Measurements from ENCODE around the gene SKIDA1.

Gene SKIDA1

DNA sequence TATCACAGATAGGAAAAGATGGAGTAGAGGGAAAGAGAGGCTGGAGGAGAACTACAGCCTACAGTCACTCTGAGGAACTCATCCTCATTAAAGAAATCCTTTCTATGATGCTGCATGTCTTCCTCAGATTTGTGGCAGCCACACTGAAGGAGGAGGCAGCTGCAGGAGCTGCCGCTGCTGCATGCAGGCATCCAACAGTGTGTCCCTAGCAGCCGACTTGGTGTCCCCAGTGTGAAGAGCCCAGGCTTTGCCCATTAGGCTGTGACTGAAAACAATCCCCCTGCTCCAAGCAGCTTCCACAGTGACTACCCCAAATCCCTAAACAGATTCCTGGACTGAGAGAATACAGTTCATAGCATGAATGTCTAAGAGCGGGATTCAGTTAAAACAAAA is 23.1 kb downstream of the SKIDA1 start:
- H3K4me3 ChIP-seq (ENCODE audit: low read depth, low read length), result no peak overlapping the region

DNA sequence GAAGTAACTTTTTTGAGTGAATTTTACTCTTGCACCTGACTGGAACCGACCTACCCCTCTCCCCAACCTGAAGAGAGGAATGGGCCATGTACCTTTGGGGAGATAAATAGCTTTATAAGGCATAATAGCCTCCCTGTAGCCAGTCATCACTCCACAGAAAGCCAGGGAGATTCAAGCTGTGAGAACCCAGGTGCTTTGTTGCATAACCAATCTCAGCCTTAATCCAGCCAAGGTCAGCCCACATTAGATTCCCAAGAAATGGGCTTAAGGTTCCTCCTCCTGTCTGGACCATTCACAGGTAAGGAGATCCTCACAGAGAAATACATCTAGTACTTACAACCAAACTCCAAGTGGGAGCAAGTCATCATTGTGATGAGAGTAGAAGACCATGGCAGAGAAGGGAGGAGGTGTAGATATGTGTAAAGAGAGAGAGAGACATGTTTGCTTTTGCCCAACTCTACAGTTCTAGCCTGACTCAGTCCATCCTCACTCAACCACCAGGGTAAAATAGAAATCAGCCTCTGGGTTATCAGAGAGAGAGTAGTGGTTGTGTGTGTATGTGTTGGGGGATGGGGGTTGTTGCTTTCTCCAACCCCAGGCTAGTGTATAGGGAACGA is 23.6 kb downstream of the SKIDA1 start:
- H3K4me3 ChIP-seq (ENCODE audit: low read depth, low read length), result no peak overlapping the region

DNA sequence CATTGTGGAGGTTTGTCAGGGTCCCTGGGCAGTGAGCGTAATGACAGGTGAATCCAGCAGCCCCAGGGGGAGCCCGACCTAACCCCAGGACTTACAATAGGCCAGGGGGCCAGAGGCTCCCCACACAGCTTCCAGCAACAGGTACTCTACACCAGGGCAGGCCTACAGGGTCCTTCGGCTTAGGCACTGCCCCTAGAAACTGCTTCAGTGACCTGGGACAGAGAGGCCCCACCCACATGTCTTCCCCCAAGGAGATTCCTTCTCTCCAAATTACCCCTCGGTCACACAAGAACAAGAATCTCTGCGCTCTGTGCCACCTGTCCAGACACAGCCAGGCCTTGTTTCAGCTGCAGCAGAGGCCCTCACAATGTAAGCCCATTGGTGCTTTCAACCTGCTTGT is 24.4 kb downstream of the SKIDA1 start:
- no peak overlapping the region for H3K4me3 ChIP-seq (ENCODE audit: low read depth, low read length)

DNA sequence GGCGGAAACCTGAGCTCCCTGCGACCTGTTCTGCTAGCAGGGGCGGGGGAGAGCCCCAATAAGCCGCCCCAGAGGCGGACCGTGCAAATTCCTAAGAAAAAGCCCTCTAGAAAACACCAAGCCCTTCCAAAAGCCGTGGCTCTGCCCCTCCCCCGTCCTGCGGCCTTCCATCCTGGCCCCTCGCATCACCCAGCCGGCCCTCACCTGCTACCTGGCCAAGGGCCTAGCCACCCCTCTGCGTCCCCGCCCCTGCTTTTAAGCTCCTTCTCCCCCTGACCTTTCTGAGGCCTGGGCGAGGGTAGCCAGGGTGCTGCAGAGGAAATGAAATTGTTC is 24.9 kb downstream of the SKIDA1 start:
- no peak overlapping the region for H3K4me3 ChIP-seq (ENCODE audit: low read depth, low read length)

DNA sequence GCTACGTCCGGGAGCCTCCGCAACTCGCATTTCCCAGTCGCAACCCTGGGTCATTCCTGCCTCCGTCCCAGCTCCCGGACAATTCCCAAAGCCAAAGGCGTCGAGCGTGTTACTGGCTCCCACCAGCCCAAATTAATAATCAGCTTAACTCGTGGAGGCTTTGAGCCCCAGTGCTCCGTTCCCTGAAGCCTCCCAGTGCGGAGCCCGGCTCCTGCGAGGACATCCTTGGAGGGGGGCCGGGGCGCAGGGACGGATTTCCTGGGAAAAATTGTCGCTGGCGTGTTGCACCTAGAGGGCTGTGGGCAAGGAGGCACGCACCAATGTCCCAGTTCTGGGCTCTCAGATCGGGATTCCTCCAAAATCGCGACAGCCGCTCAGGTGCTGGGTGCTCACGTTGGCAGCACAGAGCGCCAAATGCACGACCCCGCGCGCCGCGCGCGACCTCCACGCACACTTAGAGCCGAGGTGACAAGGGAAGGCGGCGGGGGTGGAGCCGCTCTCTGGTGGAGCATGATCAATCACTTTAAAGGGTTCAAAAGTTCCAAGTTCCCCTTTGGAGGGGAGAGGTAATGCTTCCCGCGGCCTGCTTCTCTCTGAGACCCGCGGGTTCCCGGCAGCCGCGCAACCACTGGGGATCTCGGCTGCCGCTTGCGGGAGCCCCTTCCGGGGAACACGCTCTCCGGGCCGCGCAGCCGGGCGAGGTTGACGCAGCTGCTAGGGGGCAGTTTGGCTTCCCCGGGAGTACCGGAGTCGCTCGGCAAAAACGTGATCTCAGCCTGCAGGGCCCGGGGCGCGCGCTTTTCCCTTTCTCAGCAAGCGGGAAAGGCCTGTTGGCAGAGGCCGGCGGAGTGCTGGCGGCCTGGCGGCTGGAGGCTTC is 25.5 kb downstream of the SKIDA1 start:
- H3K4me3 ChIP-seq (ENCODE audit: low read depth, low read length), result peak overlapping the region; percentile 25

DNA sequence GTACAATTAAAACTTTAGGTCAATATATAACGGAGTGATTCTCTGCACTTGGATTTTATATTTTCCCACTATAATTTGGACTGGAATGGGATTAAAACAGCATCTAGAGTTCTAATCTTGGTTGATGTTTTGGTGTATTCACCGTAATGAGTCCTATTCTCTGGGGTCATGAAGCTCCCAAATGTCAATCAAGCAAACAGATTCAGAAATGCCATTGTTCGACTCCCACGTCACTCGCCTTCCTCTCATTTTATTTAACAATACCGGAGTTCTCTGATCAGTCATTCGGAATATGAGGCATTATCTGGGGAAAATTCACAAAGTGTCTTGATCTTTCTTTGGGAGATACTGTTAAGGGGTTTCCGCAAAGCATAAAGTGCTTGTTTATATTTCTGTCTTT is 26.5 kb downstream of the SKIDA1 start:
- no peak overlapping the region for H3K4me3 ChIP-seq (ENCODE audit: low read depth, low read length)

DNA sequence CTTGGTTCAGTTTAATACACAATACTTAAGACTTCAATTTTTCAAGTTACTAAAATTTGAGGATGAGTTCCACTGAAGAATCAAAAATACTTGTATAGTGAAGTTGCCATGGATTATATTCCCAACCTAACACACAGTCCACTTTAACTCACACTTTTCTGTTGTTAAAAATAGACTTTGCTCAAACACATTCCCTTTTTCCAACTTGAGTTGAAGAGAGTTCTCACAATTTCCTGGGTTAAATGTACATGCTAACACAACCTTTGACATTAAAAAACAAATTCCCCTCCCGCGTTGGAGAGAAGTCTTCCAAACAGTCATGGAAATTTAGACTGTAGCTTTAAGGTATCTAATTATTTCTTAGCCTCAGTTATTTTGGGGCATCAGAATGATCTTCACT is 27.1 kb downstream of the SKIDA1 start:
- no peak overlapping the region for H3K4me3 ChIP-seq (ENCODE audit: low read depth, low read length)

DNA sequence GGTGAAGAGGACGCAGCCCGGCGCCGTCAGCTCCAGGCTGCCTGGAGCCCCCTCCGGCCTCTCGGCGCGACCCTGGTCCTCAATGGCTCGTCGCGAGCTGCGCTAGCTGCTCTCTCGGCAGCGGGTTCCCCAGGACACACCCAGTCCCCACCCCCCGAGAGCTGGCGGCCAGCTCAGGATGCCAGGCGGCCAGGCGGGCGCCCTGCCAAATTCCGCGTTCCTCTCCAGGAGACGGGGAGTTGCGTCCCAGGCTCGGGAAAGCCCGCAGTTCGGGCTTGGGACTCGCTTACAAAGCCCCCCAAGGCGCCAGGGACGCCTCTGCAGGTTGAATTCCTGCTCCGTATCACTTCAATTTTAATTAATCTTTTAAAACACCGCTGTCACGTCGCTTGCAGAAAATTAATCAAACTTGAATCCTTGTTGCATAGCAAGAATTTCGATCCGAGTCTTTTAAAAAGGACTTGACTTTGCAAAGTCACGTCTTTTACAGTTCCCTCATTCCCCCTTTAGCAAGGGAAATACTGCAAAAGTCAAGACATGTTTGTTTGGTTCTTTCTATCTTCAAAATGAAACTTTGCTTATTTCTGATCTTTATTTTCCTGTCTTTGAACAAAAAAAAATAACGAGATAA is 28.2 kb downstream of the SKIDA1 start:
- H3K4me3 ChIP-seq (ENCODE audit: low read depth, low read length), result peak overlapping the region; percentile 75

DNA sequence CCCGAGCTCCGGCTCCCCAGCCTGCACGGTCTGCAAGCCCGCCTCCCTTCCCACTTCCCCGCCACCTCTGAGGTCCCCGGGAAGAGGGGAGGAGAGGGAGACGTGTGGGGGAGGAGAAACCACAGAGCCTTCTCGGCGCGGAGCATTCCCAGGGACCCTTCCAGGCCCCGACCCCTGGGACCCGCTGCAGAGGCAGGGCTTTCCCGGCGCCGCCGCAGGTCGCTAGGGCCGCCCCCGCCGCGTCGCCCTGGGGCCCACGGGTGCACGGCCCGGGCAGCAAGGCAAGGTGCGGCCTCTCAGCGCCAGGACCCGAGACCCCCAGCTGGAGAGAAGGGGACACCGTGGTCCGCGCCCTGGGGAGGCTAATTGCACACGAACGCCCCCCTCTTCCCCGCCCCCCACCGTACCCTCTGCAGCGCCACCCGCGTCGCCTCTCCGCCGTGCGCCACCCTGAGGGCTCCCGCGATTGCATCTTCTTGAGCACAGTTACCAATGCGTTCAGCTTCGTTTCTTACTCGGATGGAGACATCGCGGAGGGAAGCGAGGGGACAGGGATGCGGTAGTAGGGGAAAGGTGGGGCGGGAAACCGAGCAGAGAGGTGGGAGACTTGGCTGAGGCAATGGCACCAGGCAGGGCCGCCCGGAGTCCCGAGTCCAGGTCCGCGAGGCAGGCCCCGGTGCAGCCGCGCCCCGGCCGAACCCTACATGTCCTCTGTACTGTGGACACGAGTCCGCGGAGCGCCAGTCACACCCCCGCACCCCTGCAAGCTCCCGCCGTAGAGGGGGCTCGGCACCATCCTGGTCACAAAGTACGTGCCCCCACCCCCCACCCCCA is 28.9 kb downstream of the SKIDA1 start:
- peak overlapping the region; percentile 75 for H3K4me3 ChIP-seq (ENCODE audit: low read depth, low read length)

DNA sequence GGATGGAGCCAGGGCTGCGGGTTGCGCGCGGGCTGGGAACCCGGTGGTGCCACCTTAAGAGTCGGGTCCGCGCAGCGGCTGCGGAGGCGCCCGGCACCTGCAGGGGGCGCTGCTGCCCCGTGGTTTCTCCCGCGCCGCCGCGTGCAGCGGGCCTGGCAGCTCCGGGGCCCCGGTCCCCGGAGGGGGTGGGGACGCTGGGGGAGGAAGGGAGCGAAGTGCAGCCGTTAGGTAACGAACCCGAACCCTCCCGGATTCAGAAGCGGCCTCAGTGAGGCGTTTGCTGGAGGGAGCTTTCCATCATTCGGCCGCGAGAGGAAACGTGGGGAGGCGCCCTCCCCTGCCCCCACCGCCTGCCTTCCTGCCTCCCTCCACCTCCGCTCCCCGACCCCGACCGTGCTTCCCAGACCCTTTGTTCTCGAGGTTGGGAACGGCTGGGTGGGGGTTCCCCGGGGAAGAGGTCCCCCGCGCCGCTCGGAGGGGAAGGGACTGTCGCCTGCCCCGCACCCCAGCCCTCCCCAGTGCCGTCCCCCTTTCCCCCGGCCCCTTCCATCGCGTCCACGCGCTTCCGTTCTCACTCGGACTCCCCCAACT is 29.6 kb downstream of the SKIDA1 start:
- H3K4me3 ChIP-seq (ENCODE audit: low read depth, low read length), result peak overlapping the region; percentile 75

DNA sequence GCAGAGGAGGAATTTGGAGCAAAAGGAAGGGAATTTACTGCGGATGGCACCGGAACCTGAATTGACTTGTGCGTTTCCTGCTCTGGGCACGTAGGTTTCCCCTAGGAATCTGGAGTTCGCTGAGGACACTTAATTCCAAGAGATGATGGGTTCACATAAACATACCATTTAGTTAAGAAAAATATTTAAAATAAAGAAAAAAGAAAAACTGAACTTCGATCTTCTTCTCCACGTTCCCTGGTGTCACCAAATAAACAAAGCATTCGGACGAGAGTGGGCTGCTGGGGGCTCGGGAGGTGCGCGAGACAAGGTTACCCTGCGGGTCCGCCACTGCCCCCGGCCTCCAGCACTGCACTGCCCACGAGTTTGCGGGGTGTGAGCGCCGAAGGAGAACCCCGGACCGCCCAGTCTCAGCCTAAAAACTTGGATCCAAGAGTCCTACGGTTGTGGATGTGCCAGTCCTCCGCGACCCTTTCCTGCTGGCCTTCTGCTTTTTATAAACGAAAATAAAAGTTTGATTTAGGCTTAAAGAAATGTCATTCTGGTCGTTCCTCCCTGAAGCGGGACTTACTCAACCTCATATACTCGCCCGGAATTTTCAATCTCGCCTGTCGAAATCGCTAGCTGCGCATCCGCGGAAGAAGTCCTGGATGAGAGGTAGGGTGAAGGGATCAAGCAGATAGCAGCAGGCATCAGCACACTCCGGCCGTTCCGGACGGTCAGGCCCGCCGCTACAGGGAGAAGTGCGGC is 30.3 kb downstream of the SKIDA1 start:
- H3K4me3 ChIP-seq (ENCODE audit: low read depth, low read length), result peak overlapping the region; percentile 75

DNA sequence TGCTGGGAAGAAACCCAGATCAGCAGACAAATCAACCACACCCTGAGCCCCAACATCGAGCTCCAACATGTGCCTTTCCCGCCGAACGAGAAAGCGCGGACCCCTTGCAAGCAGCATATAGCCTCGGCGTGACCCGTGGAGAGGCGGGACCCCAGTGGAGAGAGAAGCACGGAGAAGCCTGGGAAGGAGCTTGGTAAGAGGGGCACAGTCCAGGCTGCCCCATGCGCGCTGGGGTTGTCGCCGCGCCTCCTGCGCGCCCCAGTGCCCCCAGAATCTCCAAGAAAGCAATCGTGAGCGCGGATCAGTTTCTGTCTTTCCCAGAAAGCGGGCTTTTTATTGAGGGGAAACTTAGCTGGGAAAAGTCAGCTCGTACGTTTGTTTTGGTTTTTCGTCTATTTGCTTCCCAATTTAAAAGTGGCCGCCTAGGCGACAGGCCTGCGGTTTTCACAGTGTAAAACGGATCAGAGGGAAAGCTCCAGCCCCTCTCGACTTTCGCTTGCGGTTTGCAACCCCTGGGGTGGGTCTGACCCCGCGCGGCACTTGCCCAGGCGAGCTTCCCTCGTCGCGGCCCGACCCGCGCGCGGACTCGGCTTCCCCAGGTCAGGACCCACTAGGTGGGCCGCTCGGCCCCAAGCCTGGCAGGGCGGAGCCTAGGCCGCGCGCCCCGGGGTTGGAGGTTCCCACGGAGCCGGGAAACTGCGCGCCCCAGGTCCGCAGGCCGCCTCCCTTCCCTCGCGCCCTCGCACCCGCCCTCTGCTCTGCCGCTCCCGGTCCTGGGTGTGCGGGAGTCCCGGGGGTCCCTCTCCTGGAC is 31.1 kb downstream of the SKIDA1 start:
- peak overlapping the region; percentile 75 for H3K4me3 ChIP-seq (ENCODE audit: low read depth, low read length)

DNA sequence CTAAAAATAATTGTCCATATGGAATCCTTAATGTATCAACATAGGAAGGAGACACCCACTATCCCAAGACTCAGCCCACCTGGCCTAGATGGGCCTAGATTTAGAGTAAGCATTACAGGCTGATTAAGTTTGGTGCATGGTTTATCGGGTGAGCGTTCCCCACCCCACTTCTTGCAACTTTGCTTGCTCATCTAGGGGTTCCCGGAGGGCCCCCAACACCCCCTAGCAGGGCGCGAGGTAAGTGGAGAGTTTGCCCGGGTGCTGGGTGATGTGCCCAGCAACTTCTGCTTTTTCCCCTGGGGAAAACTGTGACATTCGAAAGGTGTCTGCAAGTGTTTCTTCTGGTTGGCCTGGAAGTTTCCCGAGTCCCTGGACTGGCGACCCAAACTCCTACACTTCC is 31.7 kb downstream of the SKIDA1 start:
- peak overlapping the region; percentile 4 for H3K4me3 ChIP-seq (ENCODE audit: low read depth, low read length)

DNA sequence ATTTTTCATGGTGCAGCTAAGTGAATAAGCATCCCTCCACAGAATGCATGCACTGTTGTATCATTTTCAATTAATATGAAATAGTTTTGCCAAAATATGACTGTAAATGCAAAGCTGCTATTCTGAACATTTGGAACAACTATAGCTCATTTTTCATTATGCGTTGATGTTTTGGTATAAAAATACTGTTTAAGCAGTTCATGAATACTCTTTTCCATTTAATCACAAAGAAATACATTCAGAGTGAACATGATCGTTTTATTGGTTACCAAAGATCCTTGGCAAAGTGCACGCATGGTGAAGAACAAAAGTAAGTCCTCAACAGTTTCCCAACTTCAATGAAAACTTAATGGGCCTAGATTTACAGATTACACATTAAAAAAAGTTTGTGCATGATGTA is 33.1 kb downstream of the SKIDA1 start:
- H3K4me3 ChIP-seq (ENCODE audit: low read depth, low read length), result no peak overlapping the region

DNA sequence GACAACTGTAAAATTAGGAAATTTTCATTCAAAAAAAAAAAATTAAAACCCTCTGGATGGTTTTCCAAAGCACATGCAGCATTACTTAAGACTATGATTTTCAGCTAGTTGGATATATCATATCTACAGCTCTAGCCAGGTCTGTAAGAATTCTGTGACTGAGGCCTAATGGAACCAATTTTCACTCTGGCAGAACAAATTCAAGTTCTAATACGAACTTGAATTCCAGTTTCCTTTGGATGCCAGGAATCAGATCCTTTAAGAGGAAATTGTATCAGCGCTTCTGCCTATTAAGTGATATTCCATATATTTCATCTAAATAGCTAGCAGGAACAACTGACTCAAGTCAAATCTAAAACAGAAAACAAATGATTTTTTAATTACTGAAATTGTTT is 34.8 kb downstream of the SKIDA1 start:
- no peak overlapping the region for H3K4me3 ChIP-seq (ENCODE audit: low read depth, low read length)

DNA sequence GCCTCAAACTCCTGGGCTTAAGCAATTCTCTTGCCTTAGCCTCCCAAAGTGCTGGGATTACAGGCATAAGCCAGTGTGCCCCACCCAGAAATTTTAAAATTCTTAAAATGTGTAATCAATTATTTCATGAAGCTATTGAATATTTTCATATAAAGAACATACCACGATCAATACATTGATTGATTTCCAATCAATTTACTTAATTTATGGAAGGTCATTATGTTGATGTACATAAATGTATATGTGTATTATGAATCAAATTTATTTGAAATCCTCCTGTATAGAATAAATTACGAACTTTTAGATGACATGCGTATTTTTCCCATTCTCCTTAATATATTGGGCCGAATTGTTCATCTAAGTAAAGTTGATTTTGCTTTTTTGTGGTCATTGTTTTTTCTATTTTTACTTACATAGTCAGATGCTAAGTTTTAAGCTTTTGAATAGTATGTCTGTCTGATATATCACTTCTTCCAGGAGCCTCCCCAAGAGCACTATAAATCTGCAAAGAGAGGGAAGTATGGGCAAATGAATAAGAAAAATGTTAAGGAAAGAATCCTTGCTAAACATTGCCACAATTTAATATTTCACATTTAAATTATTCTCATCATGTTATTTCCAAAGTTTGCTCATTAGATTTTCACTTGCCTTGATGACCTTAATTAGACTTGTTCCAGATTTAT is 35.3 kb downstream of the SKIDA1 start:
- H3K4me3 ChIP-seq (ENCODE audit: low read depth, low read length), result no peak overlapping the region

DNA sequence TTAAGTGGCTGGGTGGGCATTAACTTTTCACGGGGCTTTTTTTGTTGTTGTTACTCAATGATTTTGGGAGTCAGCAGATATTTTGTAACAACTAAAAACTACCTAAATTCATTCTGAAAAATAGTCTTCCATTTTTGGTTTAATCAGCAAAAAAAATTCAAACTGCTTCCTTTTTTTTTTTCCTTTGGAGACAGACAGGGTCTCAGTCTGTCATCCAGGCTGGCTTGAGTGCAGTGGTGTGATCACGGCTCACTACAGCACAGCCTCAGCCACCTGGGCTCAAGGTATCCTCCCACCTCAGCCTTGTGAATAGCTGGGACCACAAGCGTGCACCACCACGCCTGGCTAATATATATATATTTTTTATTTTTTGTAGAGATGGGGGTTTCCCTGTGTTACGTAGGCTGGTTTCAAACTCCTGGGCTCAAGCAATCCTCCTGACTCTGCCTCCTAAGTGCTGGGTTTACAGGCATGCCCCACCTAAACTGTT is 36.5 kb downstream of the SKIDA1 start:
- no peak overlapping the region for H3K4me3 ChIP-seq (ENCODE audit: low read depth, low read length)

DNA sequence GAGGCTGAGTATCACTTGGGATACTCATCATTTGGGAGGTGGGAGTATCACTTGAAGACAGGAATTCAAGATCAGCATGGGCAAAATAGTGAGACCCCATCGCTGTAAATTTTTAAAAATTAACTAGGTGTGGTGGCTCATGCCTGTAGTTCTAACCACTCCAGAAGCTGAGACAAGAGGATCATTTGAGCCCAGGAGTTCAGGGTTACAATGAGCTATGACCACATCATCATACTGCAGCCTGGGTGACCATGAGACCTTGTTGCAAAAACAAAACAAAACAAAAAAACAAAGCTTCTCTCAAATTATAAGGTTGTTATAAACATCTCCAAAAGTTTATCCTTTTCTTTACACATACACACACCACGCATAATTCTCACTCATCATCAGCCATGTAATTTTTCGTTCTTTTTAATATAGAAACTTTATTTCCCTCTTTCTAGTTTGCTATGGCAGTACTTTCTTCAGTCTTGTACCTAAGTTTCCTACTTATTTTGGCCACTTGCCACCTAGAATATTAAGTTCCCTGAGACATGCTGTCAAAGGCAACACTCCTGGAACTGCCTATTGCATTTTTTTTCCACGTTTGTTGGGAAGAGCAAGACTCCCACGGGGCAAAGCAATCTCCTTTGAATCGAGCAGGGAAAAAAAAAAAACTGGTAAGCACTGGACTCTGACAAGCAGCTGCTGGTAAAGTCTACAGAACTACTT is 37.1 kb downstream of the SKIDA1 start:
- H3K4me3 ChIP-seq (ENCODE audit: low read depth, low read length), result no peak overlapping the region
